ENCODE results near the gene CLTCL1.

- no peak for TF ChIP-seq CTCF (IDR thresholded peaks at IDR 0.05)
- no peak for TF ChIP-seq POLR2A (IDR thresholded peaks at IDR 0.05)
- TF ChIP-seq POLR2AphosphoS5 (IDR thresholded peaks at IDR 0.05), result no peak
These were observed 93.3 kb downstream of the CLTCL1 start for GRCh38 chr22:19197997-19198865.

Measured in prostate gland (tissue), 2 donors.